Hematopoietic multipotent progenitor cell treated with erythropoietin and hydrocortisone succinate and interleukin-3 and kit ligand, for 17 days (in vitro differentiated cells): ENCODE results near the gene KCNMB2.

Experiments
- DNase-seq: peaks from one replicate; pipeline ENCODE4 v3.0.0-alpha.2; 2015; ENCODE audit warnings: low spot score

Gene KCNMB2

DNA sequence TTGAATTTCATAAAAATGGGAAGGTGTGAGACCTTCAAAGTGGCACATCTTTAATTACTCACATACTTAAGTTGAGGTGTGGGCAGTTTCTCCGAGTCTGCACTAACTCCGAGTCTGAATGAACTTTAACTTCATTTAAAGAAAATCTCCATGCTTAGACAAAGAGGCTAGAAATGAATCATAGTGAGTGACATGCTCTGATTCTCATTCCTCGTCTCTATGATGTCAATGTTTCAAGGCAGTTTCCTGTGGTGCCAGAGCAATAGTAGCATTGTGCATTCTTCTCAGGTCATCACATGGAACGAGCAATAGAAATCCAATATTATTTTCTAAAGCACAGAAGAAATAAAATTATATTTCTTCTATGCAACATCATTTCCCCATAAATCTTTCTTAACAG, 224.8 kb downstream of the KCNMB2 start:
- DNase-seq: no peak

DNA sequence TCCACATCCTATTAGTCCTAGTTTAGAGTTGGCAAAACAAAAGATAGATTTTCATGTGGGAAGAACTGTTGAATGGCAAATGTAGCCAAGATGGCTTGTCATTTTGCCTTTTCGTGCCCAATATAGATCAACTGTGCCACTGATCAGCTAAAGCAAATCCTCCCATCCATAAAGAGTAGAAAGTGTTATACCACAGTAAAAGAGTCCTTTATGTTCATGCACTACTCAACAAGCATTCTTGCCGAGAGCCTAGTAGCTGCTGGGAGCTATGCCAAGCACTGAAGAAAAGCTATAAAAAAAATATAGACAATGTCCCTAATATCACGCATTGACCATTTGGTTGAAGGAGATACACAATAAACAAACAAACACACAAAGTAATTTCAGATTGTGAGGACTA, 225.2 kb downstream of the KCNMB2 start:
- DNase-seq: no peak

GRCh38 chr3:178762385-178762784, 226.1 kb downstream of the KCNMB2 start:
- no peak for DNase-seq

GRCh38 chr3:178765472-178765871, 229.2 kb downstream of the KCNMB2 start:
- DNase-seq: no peak

DNA sequence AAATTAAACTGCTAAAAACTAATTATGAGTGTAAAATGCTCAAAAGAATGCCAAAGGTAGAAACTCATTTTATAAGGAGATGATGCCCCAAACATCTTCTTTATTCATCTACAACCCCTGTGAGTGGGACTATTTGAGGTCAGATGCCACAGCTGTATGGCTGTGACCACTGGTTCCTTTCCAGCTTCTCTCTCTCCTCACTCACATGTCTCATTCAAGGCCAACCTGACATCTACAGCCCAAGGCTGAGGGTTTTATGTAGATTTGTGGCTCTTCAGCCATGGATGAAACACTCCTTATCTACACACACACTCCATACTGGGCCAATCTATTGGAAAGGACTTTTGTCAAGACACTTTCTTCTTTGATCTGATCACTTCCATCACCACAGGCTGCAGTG, 231.3 kb downstream of the KCNMB2 start:
- DNase-seq: no peak

DNA sequence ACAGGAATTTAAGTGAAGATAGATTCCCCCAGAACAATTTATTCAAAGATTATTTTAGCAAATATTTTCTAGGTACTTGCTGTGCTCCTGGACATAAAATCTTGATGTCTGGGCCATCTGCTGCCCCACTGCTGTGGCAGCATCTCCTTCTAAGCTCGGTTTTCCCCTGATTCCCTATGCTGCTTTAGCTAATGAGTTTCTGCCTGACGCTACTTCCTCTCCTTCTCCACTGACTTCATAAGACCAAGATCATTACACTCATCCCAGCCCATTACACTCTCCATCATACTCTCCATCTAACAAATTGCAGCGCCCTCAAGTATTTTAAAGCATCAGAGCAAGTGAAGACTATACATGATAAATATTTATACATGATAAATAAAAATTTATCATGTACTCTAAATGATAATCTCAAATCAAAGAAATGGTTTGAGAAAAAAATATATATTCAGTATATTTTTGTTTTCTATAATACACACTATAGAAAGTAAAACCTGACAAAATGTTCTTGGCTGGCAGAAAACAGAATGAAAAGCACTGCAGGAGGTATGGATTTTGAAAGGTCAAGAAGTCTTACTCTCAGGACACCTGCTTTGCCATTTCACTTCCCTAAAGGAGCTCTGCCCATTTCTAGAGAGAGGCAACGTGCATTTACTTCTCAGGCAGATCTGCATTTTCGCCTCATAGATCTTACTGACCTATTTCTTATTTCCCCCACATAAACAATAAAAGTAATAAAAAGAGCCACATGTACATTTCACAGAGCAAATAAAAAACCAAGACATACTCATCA, 232.0 kb downstream of the KCNMB2 start:
- no peak for DNase-seq

GRCh38 chr3:178771511-178771910, 235.3 kb downstream of the KCNMB2 start:
- no peak for DNase-seq

- DNase-seq: no peak
Measured at GRCh38 chr3:178772746-178773145, 236.5 kb downstream of the KCNMB2 start.

- no peak for DNase-seq
Measured at GRCh38 chr3:178773358-178773757, 237.1 kb downstream of the KCNMB2 start.

- DNase-seq: no peak
Measured at GRCh38 chr3:178777718-178778411, 241.6 kb downstream of the KCNMB2 start.

DNA sequence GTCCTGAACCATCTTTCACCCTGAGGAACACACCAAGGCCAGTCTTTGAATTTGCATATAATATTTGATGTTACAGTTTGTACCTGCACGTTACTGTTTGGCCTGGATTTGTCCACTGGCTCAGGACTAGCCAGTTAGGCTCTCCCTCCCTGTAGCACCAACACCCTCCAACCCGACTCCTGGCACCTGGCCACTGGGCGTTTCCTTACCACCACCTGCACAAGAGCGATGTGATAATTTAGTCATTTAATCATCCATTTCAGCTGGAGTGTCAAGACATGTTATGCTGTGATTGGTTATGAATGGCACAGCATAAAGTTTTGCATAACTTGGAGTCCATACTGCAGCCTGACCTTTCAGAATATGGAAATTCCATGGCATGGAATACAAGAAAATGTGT, 242.4 kb downstream of the KCNMB2 start:
- DNase-seq: no peak

GRCh38 chr3:178785961-178786360, 249.7 kb downstream of the KCNMB2 start:
- no peak for DNase-seq

DNA sequence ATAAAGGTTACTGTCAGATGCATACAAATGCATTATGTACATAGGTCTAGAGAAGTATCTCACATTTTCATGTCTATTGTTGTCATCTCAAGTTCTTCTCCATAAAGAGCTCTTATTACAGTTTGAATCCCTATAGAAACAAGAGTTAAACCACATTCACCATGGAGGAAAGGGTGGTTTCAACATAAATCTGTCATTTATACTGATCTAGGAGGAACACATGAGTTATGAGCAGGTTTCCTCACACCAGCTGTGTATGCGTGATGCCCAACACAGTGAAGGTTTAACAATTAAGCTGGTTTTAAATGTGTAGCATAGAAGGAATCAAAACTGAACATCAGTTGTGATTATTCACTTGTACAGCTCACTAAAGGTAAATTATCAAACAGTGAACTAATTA, 251.7 kb downstream of the KCNMB2 start:
- DNase-seq: no peak

GRCh38 chr3:178794711-178795110, 258.5 kb downstream of the KCNMB2 start:
- no peak for DNase-seq

DNA sequence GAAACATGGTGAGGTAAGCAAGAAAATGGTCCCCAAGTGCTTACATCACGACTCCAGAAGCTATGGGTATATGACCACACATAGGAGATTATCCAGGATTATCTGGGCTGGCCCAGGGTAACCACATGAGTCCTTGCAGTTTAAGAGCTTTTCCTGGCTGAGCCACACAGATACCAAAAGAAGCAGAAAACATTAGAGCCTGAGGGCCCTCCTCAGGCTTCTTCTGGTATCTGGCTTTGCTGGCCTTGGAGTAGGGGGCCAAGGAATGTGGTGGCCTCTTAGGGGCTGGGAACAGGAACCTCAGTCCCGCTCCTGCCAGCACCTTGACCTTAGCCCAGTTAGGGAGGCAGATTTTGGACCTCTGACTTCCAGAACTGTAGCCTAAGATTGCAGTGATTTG, 259.1 kb downstream of the KCNMB2 start:
- no peak for DNase-seq

DNA sequence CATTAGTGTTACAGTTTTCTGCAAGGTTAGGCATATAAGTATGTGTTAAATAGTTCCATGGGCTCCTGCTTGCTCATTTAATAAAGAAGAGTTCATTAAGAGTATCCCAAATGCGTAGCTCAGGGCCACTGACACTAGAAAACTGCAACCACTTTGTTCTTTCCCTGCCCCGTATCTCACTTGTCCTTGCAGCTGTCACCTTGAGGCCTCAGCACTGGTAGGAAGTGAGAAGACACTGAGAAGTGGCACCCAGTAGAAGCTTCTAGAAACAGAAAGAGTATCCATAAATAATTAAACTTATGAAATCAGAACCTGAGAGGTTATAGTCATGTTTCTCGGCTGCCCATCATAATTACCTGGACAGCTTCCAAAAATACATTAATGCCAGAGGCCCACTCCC, 266.0 kb downstream of the KCNMB2 start:
- DNase-seq: no peak

DNA sequence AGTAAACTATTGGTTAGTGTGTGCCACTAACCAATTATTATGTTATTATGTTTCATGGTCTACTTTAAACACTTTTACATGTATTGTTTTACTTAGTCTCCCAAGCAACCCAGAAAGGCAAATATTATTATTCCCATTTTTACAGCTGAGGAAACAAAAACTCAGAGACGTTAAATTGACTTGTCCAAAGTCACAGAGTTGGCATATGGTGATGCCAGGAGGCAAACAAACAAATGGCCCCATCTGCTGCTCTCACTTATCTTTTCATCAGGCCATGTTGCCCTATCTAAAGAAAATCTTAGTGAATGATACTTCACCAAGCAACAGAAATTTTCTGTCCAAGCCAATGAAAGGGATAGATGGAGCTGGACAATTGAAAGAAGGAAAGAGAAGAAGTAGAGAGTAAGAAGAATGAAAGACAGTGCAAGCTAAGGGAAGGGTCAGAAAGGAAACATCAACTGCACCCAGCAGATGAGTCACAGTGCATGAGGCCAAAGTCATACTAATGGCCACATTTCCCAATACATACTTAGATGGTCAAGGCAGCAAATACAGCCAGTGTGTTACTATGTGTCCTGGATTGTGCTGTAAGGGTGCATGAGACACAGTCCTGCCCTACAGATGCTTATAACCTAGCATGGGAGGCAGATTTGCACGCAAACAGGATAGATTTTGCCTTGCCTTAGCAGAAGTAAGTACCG, 266.9 kb downstream of the KCNMB2 start:
- no peak for DNase-seq

DNA sequence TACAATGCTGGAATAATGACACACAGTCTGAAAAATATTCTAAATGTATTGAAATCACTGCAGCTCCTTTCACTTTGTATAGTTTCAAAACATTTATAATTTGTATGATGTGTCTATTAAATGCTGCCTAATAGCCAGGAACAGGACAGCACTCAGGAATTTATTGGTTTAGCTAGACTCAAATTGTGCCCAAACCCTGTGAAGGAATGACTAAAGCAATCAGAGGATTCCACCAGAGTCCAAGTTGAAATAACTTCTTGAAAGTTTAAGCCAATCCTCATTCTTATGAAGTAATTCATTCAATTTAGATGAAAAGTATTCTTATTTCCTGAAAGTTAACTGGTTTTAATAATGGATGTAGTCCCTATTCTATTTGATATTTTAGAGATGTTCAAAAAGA, 268.4 kb downstream of the KCNMB2 start:
- DNase-seq: no peak

- no peak for DNase-seq
Measured at GRCh38 chr3:178805741-178806140, 269.5 kb downstream of the KCNMB2 start.

- no peak for DNase-seq
Measured at GRCh38 chr3:178806651-178807050, 270.4 kb downstream of the KCNMB2 start.

DNA sequence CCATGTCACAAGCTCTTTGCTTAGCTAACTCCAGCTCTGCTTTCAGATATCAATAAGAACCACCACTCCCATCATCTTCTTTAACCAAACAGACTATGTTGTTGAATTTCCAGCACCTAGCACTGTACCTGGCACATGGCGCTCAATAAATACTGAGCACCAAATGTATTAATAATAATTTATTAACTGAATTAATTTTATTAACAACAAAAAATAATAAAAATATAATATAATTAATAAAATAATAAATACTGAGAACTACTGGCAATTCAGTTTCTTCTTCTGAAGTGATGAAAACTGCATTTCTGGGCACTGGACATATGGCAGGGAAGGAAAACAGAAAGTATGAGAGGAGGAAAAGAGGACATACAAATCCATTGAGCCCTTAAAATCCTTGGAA, 271.5 kb downstream of the KCNMB2 start:
- no peak for DNase-seq

DNA sequence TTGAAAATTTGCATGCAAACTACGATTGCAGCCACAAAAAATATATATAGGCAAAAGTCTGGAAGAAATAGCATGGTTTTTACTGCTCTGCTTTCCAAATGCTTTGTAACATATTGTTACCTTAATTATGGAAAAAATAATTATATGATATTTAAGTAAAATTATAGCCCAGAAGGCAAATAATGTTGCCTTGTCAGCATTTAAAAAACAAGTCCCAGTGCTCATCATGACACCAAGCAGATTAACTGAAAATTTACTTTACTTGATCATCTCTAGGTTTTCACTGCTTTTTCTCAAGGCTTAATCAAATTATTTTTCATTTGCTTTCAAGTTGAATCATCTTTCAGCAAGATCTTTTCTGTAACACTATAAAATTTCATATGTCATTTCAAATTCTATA, 272.5 kb downstream of the KCNMB2 start:
- no peak for DNase-seq

GRCh38 chr3:178810181-178810580, 273.9 kb downstream of the KCNMB2 start:
- no peak for DNase-seq
